ENCODE data around the gene CORT. TPM values are rescaled to one million over a fixed set of nuclear protein-coding genes. Genes with fewer than 3 reads are reported as not detected.
A peak's percentile ranks its signal among the peaks of the same experiment; 100 is the strongest.

CORT gene
- total RNA-seq, 1 experiment from 2014 or later: 0.66 TPM

DNA sequence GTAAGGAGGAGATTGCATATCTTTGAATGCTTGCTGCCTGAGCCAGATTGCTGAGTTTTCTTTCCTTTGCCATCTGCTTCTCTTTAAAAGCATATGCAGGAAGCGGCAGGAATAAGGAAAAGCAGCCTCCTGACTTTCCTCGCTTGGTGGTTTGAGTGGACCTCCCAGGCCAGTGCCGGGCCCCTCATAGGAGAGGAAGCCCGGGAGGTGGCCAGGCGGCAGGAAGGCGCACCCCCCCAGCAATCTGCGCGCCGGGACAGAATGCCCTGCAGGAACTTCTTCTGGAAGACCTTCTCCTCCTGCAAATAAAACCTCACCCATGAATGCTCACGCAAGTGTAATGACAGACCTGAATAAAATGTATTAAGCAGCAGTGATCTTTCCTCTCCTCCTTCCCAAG is 1.5 kb downstream of the CORT start (continued):
- TF ChIP-seq, protein P1, sequence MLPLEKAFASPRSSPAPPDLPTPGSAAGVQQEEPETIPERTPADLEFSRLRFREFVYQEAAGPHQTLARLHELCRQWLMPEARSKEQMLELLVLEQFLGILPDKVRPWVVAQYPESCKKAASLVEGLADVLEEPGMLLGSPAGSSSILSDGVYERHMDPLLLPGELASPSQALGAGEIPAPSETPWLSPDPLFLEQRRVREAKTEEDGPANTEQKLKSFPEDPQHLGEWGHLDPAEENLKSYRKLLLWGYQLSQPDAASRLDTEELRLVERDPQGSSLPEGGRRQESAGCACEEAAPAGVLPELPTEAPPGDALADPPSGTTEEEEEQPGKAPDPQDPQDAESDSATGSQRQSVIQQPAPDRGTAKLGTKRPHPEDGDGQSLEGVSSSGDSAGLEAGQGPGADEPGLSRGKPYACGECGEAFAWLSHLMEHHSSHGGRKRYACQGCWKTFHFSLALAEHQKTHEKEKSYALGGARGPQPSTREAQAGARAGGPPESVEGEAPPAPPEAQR (CRISPR knock-in tag; IDR thresholded peaks at IDR 0.05): no peak

GRCh38 chr1:10456048-10456447 is 6.2 kb downstream of the CORT start:
- H3K27ac Mint-ChIP-seq: peak overlapping the region; percentile 72; the same call in 1 of the 2 replicates
- ChIA-PET POLR2A (interaction anchor here (0.9 to 1.2 kb wide), 2 partner anchors 14 to 56 kb away, joined by 3 to 4 read pairs; no protein-coding TSS in a partner anchor), CTCF (interaction anchor here (0.5 to 2.0 kb wide), 17 partner anchors 14 to 498 kb away, joined by 3 to 16 read pairs (median 3); partner anchors contain the start of gene CENPS)
- H3K27me3 Mint-ChIP-seq (ENCODE audit: low read depth): no peaks in the 10 kb centered on the region; the same call in 1 of the 2 replicates
- H3K4me3 Mint-ChIP-seq: no peak overlapping the region
- peaks cover 16% of the 10 kb centered on the region for H3K36me3 Mint-ChIP-seq
- H3K9me3 Mint-ChIP-seq: no peaks in the 10 kb centered on the region
- ATAC-seq (peak; percentile 54), DNase-seq (ENCODE audit: low spot score) (peak; percentile 26)
- peaks cover 9% of the 10 kb centered on the region for H3K4me1 Mint-ChIP-seq
- TF ChIP-seq, protein P2, sequence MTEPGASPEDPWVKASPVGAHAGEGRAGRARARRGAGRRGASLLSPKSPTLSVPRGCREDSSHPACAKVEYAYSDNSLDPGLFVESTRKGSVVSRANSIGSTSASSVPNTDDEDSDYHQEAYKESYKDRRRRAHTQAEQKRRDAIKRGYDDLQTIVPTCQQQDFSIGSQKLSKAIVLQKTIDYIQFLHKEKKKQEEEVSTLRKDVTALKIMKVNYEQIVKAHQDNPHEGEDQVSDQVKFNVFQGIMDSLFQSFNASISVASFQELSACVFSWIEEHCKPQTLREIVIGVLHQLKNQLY (CRISPR knock-in tag; IDR thresholded peaks at IDR 0.05): no peak
- TF ChIP-seq, protein P3, sequence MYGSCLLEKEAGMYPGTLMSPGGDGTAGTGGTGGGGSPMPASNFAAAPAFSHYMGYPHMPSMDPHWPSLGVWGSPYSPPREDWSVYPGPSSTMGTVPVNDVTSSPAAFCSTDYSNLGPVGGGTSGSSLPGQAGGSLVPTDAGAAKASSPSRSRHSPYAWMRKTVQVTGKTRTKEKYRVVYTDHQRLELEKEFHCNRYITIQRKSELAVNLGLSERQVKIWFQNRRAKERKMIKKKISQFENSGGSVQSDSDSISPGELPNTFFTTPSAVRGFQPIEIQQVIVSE (CRISPR knock-in tag; IDR thresholded peaks at IDR 0.05; ENCODE audit: borderline replicate concordance): no peak
- TF ChIP-seq, protein P1 (CRISPR knock-in tag; IDR thresholded peaks at IDR 0.05): no peak

DNA sequence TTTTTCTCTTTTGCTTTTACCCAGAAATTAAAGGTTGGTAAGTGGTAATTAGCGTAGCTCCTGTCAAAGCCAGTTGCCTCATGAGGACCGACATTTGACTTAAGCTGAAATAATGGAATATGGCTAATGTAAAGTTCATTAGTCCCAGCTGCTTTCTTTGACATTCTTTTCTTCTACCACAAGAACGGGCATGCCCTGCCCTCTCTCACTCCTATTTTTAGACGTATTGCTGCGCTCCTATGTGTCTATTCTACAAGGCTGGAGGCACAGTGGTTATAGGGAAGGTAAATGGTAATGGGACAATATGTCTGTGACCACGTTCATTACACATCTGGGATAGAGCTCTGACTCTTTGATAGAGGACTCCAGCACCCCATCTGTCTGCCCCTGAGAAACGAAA is 6.8 kb downstream of the CORT start:
- H3K4me3 Mint-ChIP-seq: no peak overlapping the region
- TF ChIP-seq JUN (CRISPR knock-in tag; IDR thresholded peaks at IDR 0.05) (no peak), ZNF232 (CRISPR knock-in tag; IDR thresholded peaks at IDR 0.05) (no peak), ZBTB21 (CRISPR knock-in tag; IDR thresholded peaks at IDR 0.05; ENCODE audit: borderline replicate concordance) (no peak), ATF1 (CRISPR knock-in tag; IDR thresholded peaks at IDR 0.05) (no peak), ZBTB43 (CRISPR knock-in tag; IDR thresholded peaks at IDR 0.05) (no peak), NFATC4 (CRISPR knock-in tag; IDR thresholded peaks at IDR 0.05) (no peak), CBFB (CRISPR knock-in tag; IDR thresholded peaks at IDR 0.05; ENCODE audit: low read depth) (no peak), EMX1 (CRISPR knock-in tag; IDR thresholded peaks at IDR 0.05) (no peak), NR2C2 (CRISPR knock-in tag; IDR thresholded peaks at IDR 0.05) (no peak), RORB (CRISPR knock-in tag; IDR thresholded peaks at IDR 0.05) (no peak), E2F1 (CRISPR knock-in tag; IDR thresholded peaks at IDR 0.05) (no peak), SMAD3 (CRISPR knock-in tag; IDR thresholded peaks at IDR 0.05; ENCODE audit: borderline replicate concordance) (no peak), FOXP4 (CRISPR knock-in tag; IDR thresholded peaks at IDR 0.05) (no peak), ZNF121 (CRISPR knock-in tag; IDR thresholded peaks at IDR 0.05) (no peak), PREB (CRISPR knock-in tag; IDR thresholded peaks at IDR 0.05; ENCODE audit: borderline replicate concordance) (no peak)
- TF ChIP-seq, protein P4, sequence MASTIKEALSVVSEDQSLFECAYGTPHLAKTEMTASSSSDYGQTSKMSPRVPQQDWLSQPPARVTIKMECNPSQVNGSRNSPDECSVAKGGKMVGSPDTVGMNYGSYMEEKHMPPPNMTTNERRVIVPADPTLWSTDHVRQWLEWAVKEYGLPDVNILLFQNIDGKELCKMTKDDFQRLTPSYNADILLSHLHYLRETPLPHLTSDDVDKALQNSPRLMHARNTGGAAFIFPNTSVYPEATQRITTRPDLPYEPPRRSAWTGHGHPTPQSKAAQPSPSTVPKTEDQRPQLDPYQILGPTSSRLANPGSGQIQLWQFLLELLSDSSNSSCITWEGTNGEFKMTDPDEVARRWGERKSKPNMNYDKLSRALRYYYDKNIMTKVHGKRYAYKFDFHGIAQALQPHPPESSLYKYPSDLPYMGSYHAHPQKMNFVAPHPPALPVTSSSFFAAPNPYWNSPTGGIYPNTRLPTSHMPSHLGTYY (CRISPR knock-in tag; IDR thresholded peaks at IDR 0.05): no peak
- peak overlapping the region; percentile 70 for H3K27ac Mint-ChIP-seq
- no peak for DNase-seq (ENCODE audit: low spot score)
- H3K4me1 Mint-ChIP-seq: peaks cover 3% of the 10 kb centered on the region
- H3K36me3 Mint-ChIP-seq: peaks cover 22% of the 10 kb centered on the region
- ATAC-seq: no peak
- POLR2A ChIA-PET: interaction anchor here (0.5 to 1.2 kb wide), 3 partner anchors 14 to 72 kb away, joined by 3 to 4 read pairs (median 4); no protein-coding TSS in a partner anchor
- no peaks in the 10 kb centered on the region; the same call in 1 of the 2 replicates for H3K27me3 Mint-ChIP-seq (ENCODE audit: low read depth)
- CTCF ChIA-PET: interaction anchor here (0.5 to 2.0 kb wide), 14 partner anchors 13 to 499 kb away, joined by 3 to 16 read pairs (median 3); partner anchors contain the start of gene CENPS
- H3K9me3 Mint-ChIP-seq: no peaks in the 10 kb centered on the region

All from WTC11 (cell line).